Neutrophil (primary cell): ENCODE results near the gene ZXDC.

ENCODE experiments used
- H3K27ac ChIP-seq: fragments of 200-600 bp; sonication (generic); 2 replicates; pipeline ENCODE4 v1.5.1; 2016; ENCODE audit warnings: mild to moderate bottlenecking, moderate library complexity
- H3K27me3 ChIP-seq: fragments of 200-600 bp; sonication (generic); 2 replicates; pipeline ENCODE4 v1.6.0; 2016; ENCODE audit warnings: mild to moderate bottlenecking
- H3K36me3 ChIP-seq: fragments of 200-600 bp; sonication (generic); 2 replicates; pipeline ENCODE4 v1.5.1; 2017
- H3K4me1 ChIP-seq, 2 experiments: fragments of 200-600 bp in 1 of 2; sonication (generic) in 1 of 2; 1 replicate in 1 of 2; 2 replicates in 1 of 2; pipeline versions ENCODE4 v1.5.1 to v1.6.1; 2013 to 2016; ENCODE audit warnings: low read depth in 1 of 2, low read length in 1 of 2, mild to moderate bottlenecking in 1 of 2, moderate library complexity in 1 of 2; ENCODE audit not compliant: control insufficient read depth in 1 of 2, insufficient read depth in 1 of 2
- H3K4me3 ChIP-seq, 2 experiments: fragments of 200-600 bp in 1 of 2; sonication (generic) in 1 of 2; 1 replicate in 1 of 2; 2 replicates in 1 of 2; pipeline ENCODE4 v1.5.1; 2013 to 2016; ENCODE audit warnings: low read depth in 1 of 2, low read length in 1 of 2, mild to moderate bottlenecking in 1 of 2, moderate library complexity in 1 of 2
- H3K9me3 ChIP-seq: fragments of 200-600 bp; sonication (generic); 2 replicates; pipeline ENCODE4 v1.5.1; 2016
- CTCF ChIP-seq: fragments of 200-600 bp; sonication (generic); IDR thresholded peaks from 2 replicates; pipeline ENCODE4 v1.5.1; 2016; ENCODE audit warnings: antibody characterized with exemption

Gene ZXDC

GRCh38 chr3:126495786-126496185, 20.1 kb upstream of the ZXDC start:
- no peaks in the 10 kb centered on the region for H3K27me3 ChIP-seq

GRCh38 chr3:126494970-126495230, 19.2 kb upstream of the ZXDC start:
- H3K27me3 ChIP-seq, result no peaks in the 10 kb centered on the region
- H3K27ac ChIP-seq, result no peak overlapping the region
- H3K9me3 ChIP-seq, result no peaks in the 10 kb centered on the region
- TF ChIP-seq CTCF, result no peak
- H3K36me3 ChIP-seq, result no peaks in the 10 kb centered on the region
- peaks cover 37 to 46% of the 10 kb centered on the region in 2 experiments for H3K4me1 ChIP-seq
- H3K4me3 ChIP-seq, result no peak overlapping the region

More at GRCh38 chr3:126495786-126496185, 20.1 kb upstream of the ZXDC start:
- H3K4me1 ChIP-seq, result peaks cover 28 to 37% of the 10 kb centered on the region in 2 experiments
- H3K9me3 ChIP-seq, result no peaks in the 10 kb centered on the region
- no peak for TF ChIP-seq CTCF
- no peak overlapping the region for H3K4me3 ChIP-seq
- H3K36me3 ChIP-seq, result no peaks in the 10 kb centered on the region
- no peak overlapping the region for H3K27ac ChIP-seq

GRCh38 chr3:126494204-126494969, 18.7 kb upstream of the ZXDC start:
- TF ChIP-seq CTCF, result no peak
- H3K9me3 ChIP-seq, result no peaks in the 10 kb centered on the region
- H3K4me3 ChIP-seq, result no peak overlapping the region
- peaks cover 42 to 51% of the 10 kb centered on the region in 2 experiments for H3K4me1 ChIP-seq
- no peaks in the 10 kb centered on the region for H3K36me3 ChIP-seq
- H3K27me3 ChIP-seq, result no peaks in the 10 kb centered on the region
- no peak overlapping the region for H3K27ac ChIP-seq

GRCh38 chr3:126493739-126494138, 18.0 kb upstream of the ZXDC start:
- TF ChIP-seq CTCF, result no peak

GRCh38 chr3:126493051-126493450, 17.4 kb upstream of the ZXDC start:
- H3K27me3 ChIP-seq, result no peaks in the 10 kb centered on the region
- H3K27ac ChIP-seq, result no peak overlapping the region
- no peaks in the 10 kb centered on the region for H3K9me3 ChIP-seq
- H3K4me1 ChIP-seq, result peaks cover 56 to 63% of the 10 kb centered on the region in 2 experiments
- TF ChIP-seq CTCF, result no peak
- no peaks in the 10 kb centered on the region for H3K36me3 ChIP-seq
- no peak overlapping the region for H3K4me3 ChIP-seq

More at GRCh38 chr3:126493739-126494138, 18.0 kb upstream of the ZXDC start:
- Histone ChIP-seq H3K4me1 (peaks cover 49 to 57% of the 10 kb centered on the region in 2 experiments), H3K36me3 (no peaks in the 10 kb centered on the region), H3K4me3 (no peak overlapping the region), H3K27me3 (no peaks in the 10 kb centered on the region), H3K9me3 (no peaks in the 10 kb centered on the region), H3K27ac (no peak overlapping the region)
